Activated T-cell treated with anti-CD3 and anti-CD28 coated beads, Interleukin-2, amount 50 U/mL, for 24 hours (primary cell): ENCODE measurements around the gene CALD1.

Experiments used
- DNase-seq: peaks from one replicate; pipeline ENCODE4 v3.0.0-alpha.2; 2020
- H3K27ac Mint-ChIP-seq: 2 replicates; pipeline ENCODE4 v1.8.0; 2020; ENCODE audit warnings: mild to moderate bottlenecking, mixed read lengths
- H3K27me3 Mint-ChIP-seq: 2 replicates; pipeline ENCODE4 v1.8.0; 2020; ENCODE audit warnings: mixed read lengths
- H3K36me3 Mint-ChIP-seq: 2 replicates; pipeline ENCODE4 v1.8.0; 2020; ENCODE audit warnings: low read depth, mixed read lengths
- H3K4me1 Mint-ChIP-seq: 2 replicates; pipeline ENCODE4 v1.8.0; 2020; ENCODE audit warnings: low read depth, mixed read lengths
- H3K4me3 Mint-ChIP-seq: 2 replicates; pipeline ENCODE4 v1.8.0; 2020; ENCODE audit warnings: mild to moderate bottlenecking, moderate library complexity, mixed read lengths
- H3K9me3 Mint-ChIP-seq: 2 replicates; pipeline ENCODE4 v1.8.0; 2020; ENCODE audit warnings: mixed read lengths

Gene CALD1

GRCh38 chr7:134888141-134888740 is 108.8 kb downstream of the CALD1 start:
- Mint-ChIP-seq H3K27ac (no peak overlapping the region), H3K4me3 (no peak overlapping the region), H3K27me3 (peaks cover 25% of the 10 kb centered on the region), H3K9me3 (no peaks in the 10 kb centered on the region), H3K36me3 (no peaks in the 10 kb centered on the region), H3K4me1 (peaks cover 28% of the 10 kb centered on the region)
- no peak for DNase-seq

GRCh38 chr7:134890246-134891240 is 111.1 kb downstream of the CALD1 start:
- Mint-ChIP-seq H3K4me3 (no peak overlapping the region), H3K4me1 (peaks cover 27% of the 10 kb centered on the region), H3K27me3 (peaks cover 27% of the 10 kb centered on the region), H3K36me3 (no peaks in the 10 kb centered on the region), H3K9me3 (peaks cover 3% of the 10 kb centered on the region), H3K27ac (no peak overlapping the region)
- no peak for DNase-seq

- Mint-ChIP-seq H3K27me3 (peaks cover 27% of the 10 kb centered on the region), H3K4me3 (peak overlapping the region; percentile 38), H3K9me3 (peaks cover 9% of the 10 kb centered on the region), H3K4me1 (peaks cover 20% of the 10 kb centered on the region), H3K36me3 (no peaks in the 10 kb centered on the region), H3K27ac (no peak overlapping the region)
- DNase-seq: no peak
Observed at GRCh38 chr7:134891262-134891695, 111.8 kb downstream of the CALD1 start.

GRCh38 chr7:134891696-134892678 is 112.6 kb downstream of the CALD1 start:
- H3K9me3 Mint-ChIP-seq: peaks cover 15% of the 10 kb centered on the region
- no peak overlapping the region for H3K4me3 Mint-ChIP-seq
- no peak overlapping the region for H3K27ac Mint-ChIP-seq
- H3K27me3 Mint-ChIP-seq: peaks cover 27% of the 10 kb centered on the region
- no peaks in the 10 kb centered on the region for H3K36me3 Mint-ChIP-seq
- peaks cover 13% of the 10 kb centered on the region for H3K4me1 Mint-ChIP-seq
- no peak for DNase-seq

GRCh38 chr7:134892963-134893362 is 113.5 kb downstream of the CALD1 start:
- Mint-ChIP-seq H3K36me3 (no peaks in the 10 kb centered on the region), H3K27me3 (peaks cover 27% of the 10 kb centered on the region), H3K4me3 (no peak overlapping the region), H3K9me3 (peaks cover 15% of the 10 kb centered on the region), H3K4me1 (peaks cover 8% of the 10 kb centered on the region), H3K27ac (no peak overlapping the region)
- no peak for DNase-seq

- Mint-ChIP-seq H3K27ac (no peak overlapping the region), H3K4me1 (peaks cover 8% of the 10 kb centered on the region), H3K27me3 (peaks cover 27% of the 10 kb centered on the region), H3K4me3 (no peak overlapping the region), H3K9me3 (peaks cover 15% of the 10 kb centered on the region), H3K36me3 (no peaks in the 10 kb centered on the region)
- no peak for DNase-seq
Observed at GRCh38 chr7:134893920-134894319, 114.5 kb downstream of the CALD1 start.

GRCh38 chr7:134894928-134895327 is 115.5 kb downstream of the CALD1 start:
- Mint-ChIP-seq H3K27ac (no peak overlapping the region), H3K4me3 (no peak overlapping the region), H3K27me3 (peaks cover 27% of the 10 kb centered on the region), H3K36me3 (no peaks in the 10 kb centered on the region), H3K4me1 (peaks cover 8% of the 10 kb centered on the region), H3K9me3 (peaks cover 15% of the 10 kb centered on the region)
- no peak for DNase-seq

- DNase-seq: no peak
Observed at GRCh38 chr7:134896073-134896472, 116.6 kb downstream of the CALD1 start.

GRCh38 chr7:134897936-134898335 is 118.5 kb downstream of the CALD1 start:
- H3K27ac Mint-ChIP-seq: no peak overlapping the region
- H3K36me3 Mint-ChIP-seq: no peaks in the 10 kb centered on the region
- peaks cover 6% of the 10 kb centered on the region for H3K27me3 Mint-ChIP-seq
- no peaks in the 10 kb centered on the region for H3K4me1 Mint-ChIP-seq
- peaks cover 15% of the 10 kb centered on the region for H3K9me3 Mint-ChIP-seq
- H3K4me3 Mint-ChIP-seq: no peak overlapping the region
- no peak for DNase-seq

More at GRCh38 chr7:134896073-134896472, 116.6 kb downstream of the CALD1 start:
- no peaks in the 10 kb centered on the region for H3K36me3 Mint-ChIP-seq
- H3K4me3 Mint-ChIP-seq: no peak overlapping the region
- peaks cover 15% of the 10 kb centered on the region for H3K9me3 Mint-ChIP-seq
- H3K4me1 Mint-ChIP-seq: peaks cover 6% of the 10 kb centered on the region
- peaks cover 19% of the 10 kb centered on the region for H3K27me3 Mint-ChIP-seq
- no peak overlapping the region for H3K27ac Mint-ChIP-seq

- Mint-ChIP-seq H3K27ac (no peak overlapping the region), H3K9me3 (peaks cover 15% of the 10 kb centered on the region), H3K27me3 (no peaks in the 10 kb centered on the region), H3K4me3 (no peak overlapping the region), H3K36me3 (no peaks in the 10 kb centered on the region), H3K4me1 (no peaks in the 10 kb centered on the region)
- no peak for DNase-seq
Observed at GRCh38 chr7:134899729-134900128, 120.3 kb downstream of the CALD1 start.

GRCh38 chr7:134900166-134900982 is 120.9 kb downstream of the CALD1 start:
- DNase-seq: no peak
- Mint-ChIP-seq H3K27ac (no peak overlapping the region), H3K27me3 (no peaks in the 10 kb centered on the region), H3K36me3 (no peaks in the 10 kb centered on the region), H3K9me3 (peaks cover 14% of the 10 kb centered on the region), H3K4me1 (no peaks in the 10 kb centered on the region), H3K4me3 (no peak overlapping the region)

GRCh38 chr7:134901389-134902020 is 122.1 kb downstream of the CALD1 start:
- no peaks in the 10 kb centered on the region for H3K27me3 Mint-ChIP-seq
- no peak overlapping the region for H3K27ac Mint-ChIP-seq
- H3K9me3 Mint-ChIP-seq: peaks cover 4% of the 10 kb centered on the region
- H3K4me3 Mint-ChIP-seq: no peak overlapping the region
- H3K36me3 Mint-ChIP-seq: no peaks in the 10 kb centered on the region
- no peaks in the 10 kb centered on the region for H3K4me1 Mint-ChIP-seq
- DNase-seq: no peak

GRCh38 chr7:134902058-134902457 is 122.6 kb downstream of the CALD1 start:
- no peak for DNase-seq
- no peaks in the 10 kb centered on the region for H3K36me3 Mint-ChIP-seq
- H3K4me1 Mint-ChIP-seq: peaks cover 4% of the 10 kb centered on the region
- no peak overlapping the region for H3K4me3 Mint-ChIP-seq
- no peaks in the 10 kb centered on the region for H3K9me3 Mint-ChIP-seq
- H3K27me3 Mint-ChIP-seq: no peaks in the 10 kb centered on the region
- no peak overlapping the region for H3K27ac Mint-ChIP-seq
